GM18505 (cell line): Measurements from ENCODE around the gene SPSB1.

ENCODE experiments used
- ATAC-seq: cut with Tn5 transposase; IDR thresholded peaks from one replicate; pipeline ENCODE4 v1.9.1; 2021; ENCODE audit not compliant: unreplicated experiment
- POLR2A ChIP-seq: IDR thresholded peaks from 4 replicates; pipeline ENCODE4 v1.6.1; 2011; ENCODE audit warnings: borderline replicate concordance; ENCODE audit not compliant: insufficient read depth, insufficient read length; ENCODE audit errors: extremely low read depth

Gene SPSB1

GRCh38 chr1:9362488-9362887, 69.8 kb downstream of the SPSB1 start:
- no peak for ATAC-seq
- no peak for TF ChIP-seq POLR2A

GRCh38 chr1:9363061-9363471, 70.4 kb downstream of the SPSB1 start:
- ATAC-seq, result no peak
- no peak for TF ChIP-seq POLR2A

- no peak for TF ChIP-seq POLR2A
- no peak for ATAC-seq
These were observed 73.6 kb downstream of the SPSB1 start for GRCh38 chr1:9366298-9366697.

GRCh38 chr1:9366943-9367780, 74.5 kb downstream of the SPSB1 start:
- no peak for ATAC-seq
- no peak for TF ChIP-seq POLR2A

- ATAC-seq, result no peak
- TF ChIP-seq POLR2A, result no peak
These were observed 75.1 kb downstream of the SPSB1 start for GRCh38 chr1:9367806-9368205.

GRCh38 chr1:9368356-9368755, 75.7 kb downstream of the SPSB1 start:
- no peak for TF ChIP-seq POLR2A
- no peak for ATAC-seq

- no peak for ATAC-seq
- TF ChIP-seq POLR2A, result no peak
These were observed 77.5 kb downstream of the SPSB1 start for GRCh38 chr1:9369964-9370788.

- no peak for ATAC-seq
- TF ChIP-seq POLR2A, result no peak
These were observed 78.8 kb downstream of the SPSB1 start for GRCh38 chr1:9371391-9371935.

GRCh38 chr1:9371951-9372350, 79.3 kb downstream of the SPSB1 start:
- no peak for TF ChIP-seq POLR2A

GRCh38 chr1:9373619-9374018, 80.9 kb downstream of the SPSB1 start:
- no peak for TF ChIP-seq POLR2A

More at GRCh38 chr1:9371951-9372350, 79.3 kb downstream of the SPSB1 start:
- ATAC-seq, result no peak

GRCh38 chr1:9374748-9375341, 82.2 kb downstream of the SPSB1 start:
- no peak for TF ChIP-seq POLR2A
- ATAC-seq, result no peak

More at GRCh38 chr1:9373619-9374018, 80.9 kb downstream of the SPSB1 start:
- ATAC-seq, result no peak

- no peak for TF ChIP-seq POLR2A
These were observed 83.2 kb downstream of the SPSB1 start for GRCh38 chr1:9375912-9376311.

GRCh38 chr1:9376430-9376829, 83.7 kb downstream of the SPSB1 start:
- ATAC-seq, result no peak

More at GRCh38 chr1:9375912-9376311, 83.2 kb downstream of the SPSB1 start:
- no peak for ATAC-seq

More at GRCh38 chr1:9376430-9376829, 83.7 kb downstream of the SPSB1 start:
- no peak for TF ChIP-seq POLR2A
